H1 (cell line): ENCODE results near the gene UGGT2. TPM values are rescaled to one million over a fixed set of nuclear protein-coding genes. Genes with fewer than 3 reads are reported as not detected.

ENCODE experiments used
- CTCF ChIA-PET: fragments of 300-600 bp; sonication (Branson Sonifier 250); formaldehyde crosslinking; loops from one replicate; lab custom pipeline; 2021; ENCODE audit not compliant: partially characterized antibody; lab: Charles Lee
- POLR2A ChIA-PET: fragments of 300-600 bp; sonication (Branson Sonifier 250); formaldehyde crosslinking; loops from one replicate; lab custom pipeline; 2021; ENCODE audit warnings: inconsistent platforms; ENCODE audit not compliant: partially characterized antibody; lab: Charles Lee
- DNase-seq, 2 experiments: peaks; one replicate each; pipeline versions ENCODE4 v3.0.0 to v3.0.0-alpha.2; 2010 to 2022; ENCODE audit warnings: low spot score in 2 of 2, low read depth in 1 of 2, mixed read lengths in 1 of 2
- FAIRE-seq: peaks from 2 replicates; lab custom pipeline; 2011; peaks lifted over from hg19 to GRCh38; lab: Jason Lieb, UNC
- H2AFZ ChIP-seq: 2 replicates; pipeline ENCODE4 v1.8.1; 2012; ENCODE audit warnings: low read length, inconsistent platforms
- H2AK5ac ChIP-seq: 2 replicates; pipeline ENCODE4 v1.6.1; 2013; ENCODE audit warnings: low read depth, low read length
- H2BK120ac ChIP-seq: replicated peaks from 2 replicates; pipeline ENCODE3; 2013; ENCODE audit warnings: low read depth, low read length, inconsistent platforms
- H2BK12ac ChIP-seq: 2 replicates; pipeline ENCODE4 v1.6.1; 2013; ENCODE audit warnings: low read depth, low read length
- H2BK15ac ChIP-seq: 2 replicates; pipeline ENCODE4 v1.6.1; 2013; ENCODE audit warnings: low read length
- H2BK20ac ChIP-seq: 2 replicates; pipeline ENCODE4 v1.6.1; 2013; ENCODE audit warnings: low read length
- H2BK5ac ChIP-seq: 2 replicates; pipeline ENCODE4 v1.6.1; 2013; ENCODE audit warnings: low read depth, low read length
- H3K14ac ChIP-seq: 2 replicates; pipeline ENCODE4 v1.6.1; 2013; ENCODE audit warnings: inconsistent platforms; ENCODE audit not compliant: insufficient read length
- H3K18ac ChIP-seq: 2 replicates; pipeline ENCODE4 v1.6.1; 2013; ENCODE audit warnings: low read length; ENCODE audit errors: extremely low read depth
- H3K23ac ChIP-seq: 2 replicates; pipeline ENCODE4 v1.6.1; 2013; ENCODE audit warnings: inconsistent platforms; ENCODE audit not compliant: insufficient read length
- H3K23me2 ChIP-seq: 2 replicates; pipeline ENCODE4 v1.6.1; 2013; ENCODE audit warnings: low read depth, low read length
- H3K27ac ChIP-seq: 2 replicates; pipeline ENCODE4 v1.6.1; 2011; ENCODE audit warnings: low read depth, low read length, inconsistent platforms
- H3K27me3 ChIP-seq, 4 experiments: replicated peaks in 1 of 4; 1 replicate in 1 of 4; 2 replicates in 3 of 4; pipeline versions ENCODE4 v1.6.1 to v1.8.1; 2011 to 2013; ENCODE audit warnings: low read length in 3 of 4, mild to moderate bottlenecking in 3 of 4, inconsistent platforms in 2 of 4, mixed read lengths in 2 of 4, moderate library complexity in 1 of 4; ENCODE audit not compliant: control insufficient read depth in 3 of 4, insufficient read depth in 3 of 4; ENCODE audit errors: extremely low read depth in 1 of 4
- H3K36me3 ChIP-seq, 4 experiments: 2 replicates each; pipeline versions ENCODE4 v1.6.1 to v1.8.1; 2011 to 2013; ENCODE audit warnings: mild to moderate bottlenecking in 4 of 4, low read length in 3 of 4, moderate library complexity in 2 of 4, control low read depth in 1 of 4, inconsistent platforms in 1 of 4; ENCODE audit not compliant: insufficient read depth in 4 of 4, control insufficient read depth in 2 of 4
- H3K4ac ChIP-seq: replicated peaks from 2 replicates; pipeline ENCODE3; 2013; ENCODE audit warnings: low read length, low read depth, mixed read lengths, inconsistent platforms; ENCODE audit not compliant: insufficient read length
- H3K4me1 ChIP-seq, 4 experiments: replicated peaks in 1 of 4; 1 replicate in 1 of 4; 2 replicates in 3 of 4; pipeline versions ENCODE4 v1.6.1 to v1.8.1; 2011 to 2013; ENCODE audit warnings: low read length in 3 of 4, inconsistent platforms in 2 of 4, mixed read lengths in 1 of 4; ENCODE audit not compliant: insufficient read depth in 4 of 4, control insufficient read depth in 3 of 4
- H3K4me2 ChIP-seq, 2 experiments: 2 replicates each; pipeline versions ENCODE4 v1.6.1 to v1.8.1; 2011 to 2013; ENCODE audit warnings: low read depth in 2 of 2, low read length in 2 of 2, control low read depth in 1 of 2, inconsistent platforms in 1 of 2, mild to moderate bottlenecking in 1 of 2; ENCODE audit not compliant: insufficient read depth in 1 of 2
- H3K4me3 ChIP-seq, 4 experiments: fragments of 200-600, 300-600 bp in 1 of 4; sonication (generic), shearing (Covaris generic), sonication (Bioruptor Twin) in 1 of 4; 2 replicates each; pipeline versions ENCODE4 v1.5.1 to v1.8.1; 2011 to 2016; ENCODE audit warnings: low read length in 4 of 4, low read depth in 3 of 4, control low read depth in 2 of 4, inconsistent platforms in 2 of 4, mild to moderate bottlenecking in 2 of 4, mixed read lengths in 1 of 4, moderate library complexity in 1 of 4; ENCODE audit not compliant: insufficient read depth in 2 of 4; ENCODE audit errors: extremely low read depth in 1 of 4
- H3K56ac ChIP-seq: replicated peaks from 2 replicates; pipeline ENCODE3; 2013; ENCODE audit warnings: low read depth, mild to moderate bottlenecking, mixed read lengths, low read length, inconsistent platforms; ENCODE audit not compliant: insufficient read length
- H3K79me1 ChIP-seq: 2 replicates; pipeline ENCODE4 v1.6.1; 2013; ENCODE audit warnings: low read depth, low read length, control low read depth
- H3K79me2 ChIP-seq, 2 experiments: 2 replicates each; pipeline versions ENCODE4 v1.6.1 to v1.8.1; 2012 to 2013; ENCODE audit warnings: low read length in 2 of 2, mild to moderate bottlenecking in 2 of 2, inconsistent platforms in 1 of 2; ENCODE audit not compliant: insufficient read depth in 2 of 2, control insufficient read depth in 1 of 2
- H3K9ac ChIP-seq, 4 experiments: replicated peaks in 1 of 4; 1 replicate in 1 of 4; 2 replicates in 3 of 4; pipeline versions ENCODE4 v1.6.1 to v1.8.1; 2011 to 2013; ENCODE audit warnings: low read depth in 3 of 4, low read length in 3 of 4, control low read depth in 2 of 4, mild to moderate bottlenecking in 2 of 4, moderate library complexity in 2 of 4, inconsistent platforms in 1 of 4; ENCODE audit errors: extremely low read depth in 1 of 4
- H3K9me3 ChIP-seq, 2 experiments: 2 replicates each; pipeline versions ENCODE4 v1.6.1 to v1.8.1; 2012 to 2013; ENCODE audit warnings: mild to moderate bottlenecking in 2 of 2, moderate library complexity in 2 of 2, control low read depth in 1 of 2, inconsistent platforms in 1 of 2, low read depth in 1 of 2, low read length in 1 of 2, mixed read lengths in 1 of 2; ENCODE audit not compliant: insufficient read depth in 2 of 2
- H4K20me1 ChIP-seq, 2 experiments: replicated peaks in 1 of 2; 2 replicates each; pipeline versions ENCODE3 to v1.8.1; 2011 to 2013; ENCODE audit warnings: inconsistent platforms in 2 of 2, low read length in 2 of 2, mild to moderate bottlenecking in 1 of 2; ENCODE audit not compliant: insufficient read depth in 2 of 2, control insufficient read depth in 1 of 2
- H4K5ac ChIP-seq: 2 replicates; pipeline ENCODE4 v1.6.1; 2013; ENCODE audit warnings: low read length, low read depth, mixed read lengths, inconsistent platforms; ENCODE audit not compliant: insufficient read length
- H4K8ac ChIP-seq: 2 replicates; pipeline ENCODE4 v1.8.0; 2013; ENCODE audit warnings: mild to moderate bottlenecking, moderate library complexity, low read length, inconsistent platforms; ENCODE audit not compliant: insufficient read depth; ENCODE audit errors: extremely low read depth
- H4K91ac ChIP-seq: replicated peaks from 2 replicates; pipeline ENCODE3; 2013; ENCODE audit warnings: low read length, mixed read lengths, inconsistent platforms; ENCODE audit not compliant: insufficient read length
- BRCA1 ChIP-seq: IDR thresholded peaks from 2 replicates; pipeline ENCODE4 v1.6.1; 2012; ENCODE audit warnings: low read depth, low read length, improper control_type of control experiment
- CREB1 ChIP-seq: IDR thresholded peaks from 2 replicates; pipeline ENCODE4 v1.6.1; 2012; ENCODE audit warnings: inconsistent platforms
- EGR1 ChIP-seq: IDR thresholded peaks from 2 replicates; pipeline ENCODE4 v1.6.1; 2011; ENCODE audit warnings: low read depth, low read length, borderline replicate concordance
- EZH2 ChIP-seq: fragments of 200-600 bp; sonication (generic); IDR thresholded peaks from 2 replicates; pipeline ENCODE4 v1.7.1; 2012; ENCODE audit warnings: low read depth, mild to moderate bottlenecking, moderate library complexity, low read length, inconsistent platforms; ENCODE audit not compliant: severe bottlenecking
- GABPA ChIP-seq: IDR thresholded peaks from 2 replicates; pipeline ENCODE4 v1.6.1; 2011; ENCODE audit warnings: mild to moderate bottlenecking, low read length, moderate library complexity, borderline replicate concordance; ENCODE audit not compliant: insufficient read depth
- HDAC6 ChIP-seq: IDR thresholded peaks from one replicate; pipeline ENCODE4 v1.7.1; 2012; ENCODE audit warnings: low read depth, mild to moderate bottlenecking, inconsistent platforms, low read length, moderate library complexity
- KDM4A ChIP-seq: IDR thresholded peaks from one replicate; pipeline ENCODE4 v1.7.1; 2012; ENCODE audit warnings: low read depth, mild to moderate bottlenecking, moderate library complexity, low read length, inconsistent platforms; ENCODE audit not compliant: severe bottlenecking
- POLR2AphosphoS5 ChIP-seq: IDR thresholded peaks from 2 replicates; pipeline ENCODE4 v1.6.1; 2011; ENCODE audit warnings: low read depth, low read length
- RAD21 ChIP-seq, 2 experiments: IDR thresholded peaks in 1 of 2; conservative IDR thresholded peaks in 1 of 2; 2 replicates each; pipeline ENCODE4 v1.6.1; 2011; ENCODE audit warnings: low read depth in 2 of 2, low read length in 2 of 2, improper control_type of control experiment in 1 of 2, inconsistent platforms in 1 of 2, mild to moderate bottlenecking in 1 of 2, moderate library complexity in 1 of 2
- RBBP5 ChIP-seq: IDR thresholded peaks from 2 replicates; pipeline ENCODE4 v1.7.1; 2012; ENCODE audit warnings: low read depth, mild to moderate bottlenecking, inconsistent platforms, low read length, moderate library complexity, borderline replicate concordance
- SIN3A ChIP-seq, 2 experiments: IDR thresholded peaks in 1 of 2; conservative IDR thresholded peaks in 1 of 2; 2 replicates each; pipeline ENCODE4 v1.6.1; 2011 to 2012; ENCODE audit warnings: low read length in 2 of 2, improper control_type of control experiment in 1 of 2, low read depth in 1 of 2, mild to moderate bottlenecking in 1 of 2
- SP1 ChIP-seq: IDR thresholded peaks from 2 replicates; pipeline ENCODE4 v1.6.1; 2011; ENCODE audit warnings: low read depth, low read length
- TEAD4 ChIP-seq: IDR thresholded peaks from 2 replicates; pipeline ENCODE4 v1.6.1; 2012; ENCODE audit warnings: low read depth, low read length, inconsistent platforms, mixed read lengths
- WGBS, 2 experiments: shearing (Covaris generic) in 1 of 2; methylation state at CpG; one replicate each; pipeline versions ENCODE4 v1.1.6 to v1.1.7; 2013 to 2015; ENCODE audit warnings: low lambda C conversion rate in 2 of 2, mixed read lengths in 2 of 2, inconsistent platforms in 1 of 2, low coverage in 1 of 2, missing lambda C conversion rate in 1 of 2; ENCODE audit not compliant: insufficient replicate concordance in 2 of 2, insufficient coverage in 1 of 2, insufficient read length in 1 of 2; ENCODE audit errors: extremely low coverage in 1 of 2, missing lambda C conversion rate in 1 of 2; 5-methylcytosine and 5-hydroxymethylcytosine counted together
- polyA plus RNA-seq, 7 experiments: library from polyadenylated mRNA; depleted of rRNA in 3 of 7; stranded (reverse) in 5 of 7; unstranded in 2 of 7; fragments of >200 nt in 5 of 7; fragments of 200-250 nt in 2 of 7; gene quantifications; 1 replicate in 5 of 7; 2 replicates in 1 of 7; 4 replicates in 1 of 7; pipeline versions ENCODE4 v1.2.1 to v1.2.3, GENCODE V29; 2011 to 2013; ENCODE audit warnings: missing spikeins in 2 of 7, mixed read lengths in 2 of 7
- total RNA-seq: library from RNA; stranded (reverse); fragmentation: NEBNext Ultra II Directional; extraction: Animal tissue kit (Norgen Biotek cat#: 25700); gene quantifications from 2 replicates; pipeline ENCODE4 v1.2.1, GENCODE V29; 2021
- TF ChIP-seq, protein P1 (sequence below): IDR thresholded peaks from 2 replicates; pipeline ENCODE4 v1.6.1; 2011; ENCODE audit warnings: low read length, improper control_type of control experiment

The UGGT2 gene
- total and polyA plus RNA-seq, 2 of the 8 experiments (the other 6 are each of a cell fraction or from before 2014, with no cell fraction given) = 5.9 to 25.1 TPM

DNA sequence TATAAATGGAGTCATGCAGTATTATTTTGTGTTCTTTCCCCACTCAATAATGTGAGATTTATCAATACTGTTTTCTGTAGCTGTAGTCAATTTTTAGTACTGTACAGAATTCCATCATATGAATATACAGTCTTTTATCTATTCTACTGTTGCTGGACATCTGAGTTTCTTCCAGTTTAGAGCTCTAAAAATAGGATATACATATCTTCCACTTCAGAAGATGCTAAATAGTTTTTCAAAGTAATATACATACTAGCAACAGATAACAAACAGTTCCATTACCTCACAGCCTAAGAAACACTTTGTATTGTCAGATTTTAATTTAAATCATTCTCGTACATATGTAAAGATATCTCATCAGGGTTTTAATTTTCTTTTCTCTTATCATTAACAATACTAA is 149.6 kb downstream of the UGGT2 start:
- H3K27me3 ChIP-seq = no peaks in the 10 kb centered on the region
- H3K4me1 ChIP-seq = no peaks in the 10 kb centered on the region
- CTCF ChIA-PET = no interaction called here
- H3K4me3 ChIP-seq = no peak overlapping the region
- 88% methylated on average over 1 of the region's 1 CpG; no CpG with 5 or more reads in 1 of the 2 experiments for WGBS, 2 experiments
- H3K56ac ChIP-seq = no peak overlapping the region
- peaks cover 0 to 12% (median 2%) of the 10 kb centered on the region in 4 experiments; a peak in 4 of 8 replicates for H3K36me3 ChIP-seq
- no peak for DNase-seq
- H2BK12ac ChIP-seq = no peak overlapping the region
- no peak for FAIRE-seq
- H2AK5ac ChIP-seq = no peak overlapping the region
- no peak overlapping the region for H3K4ac ChIP-seq
- no peak overlapping the region for H3K9ac ChIP-seq
- H2BK15ac ChIP-seq = no peak overlapping the region
- H3K23me2 ChIP-seq = no peaks in the 10 kb centered on the region
- no peak overlapping the region for H3K4me2 ChIP-seq
- no peak overlapping the region for H3K18ac ChIP-seq
- H2BK120ac ChIP-seq = no peak overlapping the region
- no peak overlapping the region for H3K23ac ChIP-seq
- peaks cover 0 to 7% of the 10 kb centered on the region in 2 experiments; a peak in 1 of 4 replicates for H3K9me3 ChIP-seq
- H3K27ac ChIP-seq = no peak overlapping the region
- no peak overlapping the region for H2BK5ac ChIP-seq
- H4K20me1 ChIP-seq = no peaks in the 10 kb centered on the region
- no peak overlapping the region for H2AFZ ChIP-seq
- no peak overlapping the region for H4K8ac ChIP-seq
- no peaks in the 10 kb centered on the region for H3K79me2 ChIP-seq
- H3K79me1 ChIP-seq = no peaks in the 10 kb centered on the region
- no peak for TF ChIP-seq KDM4A
- TF ChIP-seq RBBP5 = no peak
- TF ChIP-seq BRCA1 = no peak
- TF ChIP-seq POLR2AphosphoS5 = no peak
- no peak for TF ChIP-seq RAD21 (IDR thresholded peaks at IDR 0.05 in 1 of 2, conservative IDR thresholded peaks at IDR 0.05 in 1 of 2; ENCODE audit: low read depth in 2 of 2, low read length in 2 of 2)
- no peak for TF ChIP-seq TEAD4
- TF ChIP-seq SIN3A (conservative IDR thresholded peaks at IDR 0.05 in 1 of 2, IDR thresholded peaks at IDR 0.05 in 1 of 2; ENCODE audit: low read depth in 1 of 2, low read length in 2 of 2) = no peak
- no peak for TF ChIP-seq EZH2
- TF ChIP-seq SP1 = no peak
- no peak for TF ChIP-seq CREB1
- TF ChIP-seq, protein P1, sequence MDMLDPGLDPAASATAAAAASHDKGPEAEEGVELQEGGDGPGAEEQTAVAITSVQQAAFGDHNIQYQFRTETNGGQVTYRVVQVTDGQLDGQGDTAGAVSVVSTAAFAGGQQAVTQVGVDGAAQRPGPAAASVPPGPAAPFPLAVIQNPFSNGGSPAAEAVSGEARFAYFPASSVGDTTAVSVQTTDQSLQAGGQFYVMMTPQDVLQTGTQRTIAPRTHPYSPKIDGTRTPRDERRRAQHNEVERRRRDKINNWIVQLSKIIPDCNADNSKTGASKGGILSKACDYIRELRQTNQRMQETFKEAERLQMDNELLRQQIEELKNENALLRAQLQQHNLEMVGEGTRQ = no peak
- no peak for TF ChIP-seq HDAC6
- TF ChIP-seq GABPA = no peak
- no peak for TF ChIP-seq EGR1
- no peak overlapping the region for H4K91ac ChIP-seq
- no peak overlapping the region for H2BK20ac ChIP-seq
- no peak overlapping the region for H3K14ac ChIP-seq
- H4K5ac ChIP-seq = no peak overlapping the region
- POLR2A ChIA-PET = no interaction called here
